ENCODE data around the gene CASK.

- TF ChIP-seq POLR2A (IDR thresholded peaks at IDR 0.05), result no peak
- TF ChIP-seq CTCF (IDR thresholded peaks at IDR 0.05), result no peak
Observed at GRCh38 chrX:41890026-41890423, 33.3 kb downstream of the CASK start.

Measured in right lobe of liver (tissue), 4 donors.